Neuronal stem cell (in vitro differentiated cells): ENCODE measurements around the gene SDSL.

ENCODE experiments used
- DNase-seq: peaks from one replicate; pipeline ENCODE4 v3.0.0-alpha.2; 2013; ENCODE audit warnings: low spot score
- H2AFZ ChIP-seq: one replicate; pipeline ENCODE4 v1.6.1; 2013; ENCODE audit warnings: mild to moderate bottlenecking, low read length, inconsistent platforms
- H2AK5ac ChIP-seq: 2 replicates; pipeline ENCODE4 v1.6.1; 2013; ENCODE audit warnings: low read depth, mild to moderate bottlenecking, inconsistent platforms, low read length, moderate library complexity, mixed read lengths
- H2BK120ac ChIP-seq: 2 replicates; pipeline ENCODE4 v1.6.1; 2013; ENCODE audit warnings: low read depth, mild to moderate bottlenecking, inconsistent platforms, low read length, moderate library complexity, mixed read lengths
- H2BK12ac ChIP-seq: one replicate; pipeline ENCODE4 v1.6.1; 2013; ENCODE audit warnings: low read length, inconsistent platforms
- H2BK15ac ChIP-seq: 2 replicates; pipeline ENCODE4 v1.6.1; 2013; ENCODE audit warnings: mild to moderate bottlenecking, low read length, inconsistent platforms, mixed read lengths
- H2BK5ac ChIP-seq: one replicate; pipeline ENCODE4 v1.6.1; 2013; ENCODE audit warnings: inconsistent platforms, mild to moderate bottlenecking, low read length, moderate library complexity
- H3K14ac ChIP-seq: one replicate; pipeline ENCODE4 v1.6.1; 2013; ENCODE audit warnings: low read length, inconsistent platforms
- H3K18ac ChIP-seq: 2 replicates; pipeline ENCODE4 v1.6.1; 2013; ENCODE audit warnings: low read length, inconsistent platforms
- H3K23ac ChIP-seq: 2 replicates; pipeline ENCODE4 v1.6.1; 2013; ENCODE audit warnings: low read depth, mild to moderate bottlenecking, mixed read lengths, low read length, inconsistent platforms; ENCODE audit not compliant: poor library complexity
- H3K27ac ChIP-seq: replicated peaks from 3 replicates; pipeline ENCODE4 v1.5.1; 2013; ENCODE audit warnings: low read length, inconsistent platforms
- H3K27me3 ChIP-seq, 3 experiments: 2 replicates each; pipeline ENCODE4 v1.6.1; 2013; ENCODE audit warnings: low read length in 3 of 3, mild to moderate bottlenecking in 2 of 3, inconsistent platforms in 1 of 3, low read depth in 1 of 3, mixed read lengths in 1 of 3, moderate library complexity in 1 of 3; ENCODE audit not compliant: control insufficient read depth in 3 of 3, insufficient read depth in 3 of 3
- H3K36me3 ChIP-seq, 2 donors: replicated peaks in 1 of 2; 2 replicates each; pipeline ENCODE4 v1.6.1; 2013; ENCODE audit warnings: low read length in 2 of 2; ENCODE audit not compliant: control insufficient read depth in 2 of 2, insufficient read depth in 2 of 2
- H3K4ac ChIP-seq: 2 replicates; pipeline ENCODE4 v1.6.1; 2013; ENCODE audit warnings: inconsistent platforms, mild to moderate bottlenecking, low read length, moderate library complexity
- H3K4me1 ChIP-seq, 2 donors: 1 replicate in 1 of 2; 2 replicates in 1 of 2; pipeline ENCODE4 v1.6.1; 2013; ENCODE audit warnings: low read length in 2 of 2, low read depth in 1 of 2; ENCODE audit not compliant: control insufficient read depth in 2 of 2, insufficient read depth in 1 of 2
- H3K4me2 ChIP-seq: one replicate; pipeline ENCODE4 v1.6.1; 2013; ENCODE audit warnings: mild to moderate bottlenecking, low read length, inconsistent platforms; ENCODE audit not compliant: insufficient read depth, poor library complexity, severe bottlenecking
- H3K4me3 ChIP-seq, 2 donors: 2 replicates each; pipeline ENCODE4 v1.5.1; 2013; ENCODE audit warnings: low read length in 2 of 2, mild to moderate bottlenecking in 2 of 2, inconsistent platforms in 1 of 2, moderate library complexity in 1 of 2
- H3K79me1 ChIP-seq: one replicate; pipeline ENCODE4 v1.6.1; 2013; ENCODE audit warnings: low read depth, mild to moderate bottlenecking, inconsistent platforms, low read length, moderate library complexity
- H3K9ac ChIP-seq: one replicate; pipeline ENCODE4 v1.6.1; 2013; ENCODE audit warnings: mild to moderate bottlenecking, low read depth, low read length, inconsistent platforms; ENCODE audit not compliant: poor library complexity
- H3K9me3 ChIP-seq, 2 donors: replicated peaks in 1 of 2; 2 replicates each; pipeline versions ENCODE3 to v1.6.1; 2013; ENCODE audit warnings: low read length in 2 of 2, mild to moderate bottlenecking in 2 of 2, inconsistent platforms in 1 of 2, low read depth in 1 of 2, mixed read lengths in 1 of 2, moderate library complexity in 1 of 2; ENCODE audit not compliant: control insufficient read depth in 2 of 2, insufficient read depth in 1 of 2
- H4K8ac ChIP-seq: one replicate; pipeline ENCODE4 v1.6.1; 2013; ENCODE audit warnings: low read depth, mild to moderate bottlenecking, inconsistent platforms, low read length, moderate library complexity
- H4K91ac ChIP-seq: one replicate; pipeline ENCODE4 v1.6.1; 2013; ENCODE audit warnings: low read length, low read depth, mild to moderate bottlenecking, inconsistent platforms; ENCODE audit not compliant: poor library complexity
- WGBS, 2 donors: extraction: QIAGEN DNeasy Blood & Tissue Kit; methylation state at CpG; one replicate each; pipeline ENCODE4 v1.1.7; 2013; ENCODE audit warnings: missing lambda C conversion rate in 2 of 2, mixed read lengths in 1 of 2; ENCODE audit not compliant: insufficient read length in 2 of 2, insufficient replicate concordance in 1 of 2; ENCODE audit errors: extremely low coverage in 2 of 2; 5-methylcytosine and 5-hydroxymethylcytosine counted together

The SDSL gene

GRCh38 chr12:113453330-113453729, 31.1 kb downstream of the SDSL start:
- Histone ChIP-seq H3K36me3 (no peaks in the 10 kb centered on the region), H3K18ac (no peak overlapping the region), H4K8ac (no peak overlapping the region), H2AFZ (no peak overlapping the region), H3K9me3 (no peaks in the 10 kb centered on the region), H3K79me1 (no peaks in the 10 kb centered on the region), H3K27me3 (peaks cover 0 to 25% (median 0%) of the 10 kb centered on the region in 3 experiments), H3K4me3 (no peak overlapping the region), H2BK5ac (no peak overlapping the region), H2BK120ac (no peak overlapping the region), H2BK15ac (no peak overlapping the region), H3K9ac (no peak overlapping the region), H3K14ac (no peak overlapping the region), H2BK12ac (no peak overlapping the region), H3K23ac (no peak overlapping the region), H2AK5ac (no peak overlapping the region), H3K4me1 (no peaks in the 10 kb centered on the region), H3K4me2 (no peak overlapping the region), H4K91ac (no peak overlapping the region), H3K4ac (no peak overlapping the region), H3K27ac (no peak overlapping the region)
- WGBS, 2 donors: no CpG with 5 or more reads among the region's 6 CpGs
- no peak for DNase-seq

- H2BK120ac ChIP-seq: no peak overlapping the region
- H3K14ac ChIP-seq: no peak overlapping the region
- H4K91ac ChIP-seq: no peak overlapping the region
- peaks cover 0 to 48% (median 3%) of the 10 kb centered on the region in 3 experiments for H3K27me3 ChIP-seq
- no peaks in the 10 kb centered on the region for H3K9me3 ChIP-seq
- H3K23ac ChIP-seq: no peak overlapping the region
- no peaks in the 10 kb centered on the region for H3K79me1 ChIP-seq
- H3K4ac ChIP-seq: no peak overlapping the region
- H3K27ac ChIP-seq: no peak overlapping the region
- no peak overlapping the region for H3K9ac ChIP-seq
- no peaks in the 10 kb centered on the region for H3K36me3 ChIP-seq
- no peak overlapping the region for H3K4me2 ChIP-seq
- no peak overlapping the region for H2AK5ac ChIP-seq
- H4K8ac ChIP-seq: no peak overlapping the region
- H2BK5ac ChIP-seq: no peak overlapping the region
- no peak overlapping the region for H2BK15ac ChIP-seq
- no peak overlapping the region for H3K18ac ChIP-seq
- WGBS, 2 donors: no CpG with 5 or more reads among the region's 2 CpGs
- no peak overlapping the region for H3K4me3 ChIP-seq
- DNase-seq: no peak
- no peak overlapping the region for H2AFZ ChIP-seq
- no peaks in the 10 kb centered on the region for H3K4me1 ChIP-seq
- no peak overlapping the region for H2BK12ac ChIP-seq
Observed at GRCh38 chr12:113456199-113456598, 34.0 kb downstream of the SDSL start.

DNA sequence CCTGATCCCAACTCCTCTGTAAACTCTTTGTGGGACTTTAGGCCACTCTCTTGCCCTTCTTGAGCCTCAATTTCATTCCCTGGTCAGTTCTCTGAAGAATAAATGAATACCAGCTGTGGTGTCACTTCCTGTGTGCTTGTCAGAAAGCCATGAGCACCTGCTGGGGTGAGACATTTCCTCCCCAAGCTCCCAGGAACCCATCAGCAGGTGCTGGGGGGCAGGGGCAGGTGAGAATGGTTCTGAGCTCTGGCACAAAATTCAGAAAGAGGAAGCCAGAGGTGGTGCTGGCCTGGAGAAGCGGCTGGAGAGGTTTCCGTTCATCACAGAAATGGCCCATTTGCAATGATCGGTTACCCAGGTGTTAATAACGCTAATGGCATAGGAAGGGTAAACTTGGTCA, 34.6 kb downstream of the SDSL start:
- Histone ChIP-seq H3K9me3 (no peaks in the 10 kb centered on the region), H3K27me3 (peaks cover 0 to 53% (median 3%) of the 10 kb centered on the region in 3 experiments), H2BK120ac (no peak overlapping the region)

DNA sequence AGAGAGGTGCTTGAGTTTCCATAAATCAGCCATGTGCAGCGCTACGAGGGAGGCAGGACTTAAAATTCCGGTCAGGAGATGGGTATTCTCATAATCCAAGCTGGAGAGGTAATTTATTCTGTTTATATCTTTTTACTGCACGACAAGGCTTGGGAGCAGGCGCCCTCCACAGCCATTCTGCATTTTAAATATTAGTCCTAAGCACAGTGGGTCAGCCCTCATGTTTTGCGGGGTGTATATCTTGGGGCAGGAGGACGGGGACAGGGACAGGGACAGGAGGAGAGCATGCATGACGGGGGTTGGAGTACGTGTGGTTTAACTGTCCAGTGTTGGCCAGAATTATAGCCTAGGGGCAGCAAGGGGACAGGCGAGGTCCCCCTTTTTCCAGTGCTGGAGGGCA, 35.0 kb downstream of the SDSL start:
- Histone ChIP-seq H3K36me3 (no peaks in the 10 kb centered on the region), H2BK15ac (no peak overlapping the region), H4K91ac (no peak overlapping the region), H2AFZ (no peak overlapping the region), H3K4me1 (no peaks in the 10 kb centered on the region), H3K4me3 (no peak overlapping the region), H3K9me3 (no peaks in the 10 kb centered on the region), H2BK5ac (no peak overlapping the region), H3K79me1 (no peaks in the 10 kb centered on the region), H3K27me3 (peaks cover 0 to 53% (median 3%) of the 10 kb centered on the region in 3 experiments), H4K8ac (no peak overlapping the region), H3K9ac (no peak overlapping the region), H3K4ac (no peak overlapping the region), H2BK120ac (no peak overlapping the region), H2BK12ac (no peak overlapping the region), H3K27ac (no peak overlapping the region), H3K23ac (no peak overlapping the region), H3K4me2 (no peak overlapping the region), H2AK5ac (no peak overlapping the region), H3K18ac (no peak overlapping the region), H3K14ac (no peak overlapping the region)
- WGBS, 2 donors: no CpG with 5 or more reads among the region's 10 CpGs
- DNase-seq: no peak

More for the DNA sequence above, 34.6 kb downstream of the SDSL start:
- no peak overlapping the region for H4K91ac ChIP-seq
- no peak overlapping the region for H3K23ac ChIP-seq
- DNase-seq: no peak
- no peaks in the 10 kb centered on the region for H3K36me3 ChIP-seq
- H3K4me2 ChIP-seq: no peak overlapping the region
- no peak overlapping the region for H3K18ac ChIP-seq
- H2AK5ac ChIP-seq: no peak overlapping the region
- no peaks in the 10 kb centered on the region for H3K4me1 ChIP-seq
- H4K8ac ChIP-seq: no peak overlapping the region
- no CpG with 5 or more reads among the region's 4 CpGs for WGBS, 2 donors
- H2BK12ac ChIP-seq: no peak overlapping the region
- H3K4ac ChIP-seq: no peak overlapping the region
- H3K27ac ChIP-seq: no peak overlapping the region
- no peak overlapping the region for H3K14ac ChIP-seq
- no peak overlapping the region for H2AFZ ChIP-seq
- H3K79me1 ChIP-seq: no peaks in the 10 kb centered on the region
- H2BK5ac ChIP-seq: no peak overlapping the region
- no peak overlapping the region for H2BK15ac ChIP-seq
- no peak overlapping the region for H3K9ac ChIP-seq
- H3K4me3 ChIP-seq: no peak overlapping the region
